Neural cell (in vitro differentiated cells): ENCODE measurements around the gene DYNLT4. TPM values are rescaled to one million over a fixed set of nuclear protein-coding genes. Genes with fewer than 3 reads are reported as not detected.

ENCODE experiments used
- H2AFZ ChIP-seq: fragments of 200-600, 300-800 bp; sonication (generic), shearing (Covaris generic); 2 replicates; pipeline ENCODE4 v1.6.0; 2014; ENCODE audit warnings: low read depth, mild to moderate bottlenecking, antibody characterized with exemption, low read length, moderate library complexity
- H3F3A ChIP-seq: fragments of 200-600 bp; shearing (Covaris generic); 2 replicates; pipeline ENCODE4 v1.6.1; 2016; ENCODE audit warnings: mild to moderate bottlenecking, moderate library complexity, mixed read lengths, antibody characterized with exemption, low read length; ENCODE audit not compliant: insufficient read depth, poor library complexity, severe bottlenecking
- H3K27ac ChIP-seq: fragments of 200-600, 300-800 bp; sonication (generic), shearing (Covaris generic); 2 replicates; pipeline ENCODE4 v1.5.1; 2014; ENCODE audit warnings: mild to moderate bottlenecking, low read length, moderate library complexity
- H3K27me3 ChIP-seq: fragments of 300-800, 200-600 bp; sonication (generic), shearing (Covaris generic); 2 replicates; pipeline ENCODE4 v1.6.0; 2014; ENCODE audit warnings: mild to moderate bottlenecking, low read depth, low read length, moderate library complexity; ENCODE audit not compliant: insufficient read depth
- H3K36me3 ChIP-seq: fragments of 300-800, 200-600 bp; sonication (generic), shearing (Covaris generic); 2 replicates; pipeline ENCODE4 v1.5.1; 2014; ENCODE audit warnings: mild to moderate bottlenecking, antibody characterized with exemption, low read length, moderate library complexity; ENCODE audit not compliant: insufficient read depth
- H3K4me2 ChIP-seq: fragments of 300-800, 200-600 bp; sonication (generic), shearing (Covaris generic); 2 replicates; pipeline ENCODE4 v1.6.0; 2014; ENCODE audit warnings: mild to moderate bottlenecking, low read length
- H3K4me3 ChIP-seq: fragments of 300-800, 200-600 bp; sonication (generic), shearing (Covaris generic); 2 replicates; pipeline ENCODE4 v1.5.1; 2014; ENCODE audit warnings: mild to moderate bottlenecking, low read length, moderate library complexity
- H3K79me2 ChIP-seq: fragments of 200-600 bp; shearing (Covaris generic); replicated peaks from 2 replicates; pipeline ENCODE4 v1.6.0; 2014; ENCODE audit warnings: mild to moderate bottlenecking, low read length, moderate library complexity; ENCODE audit not compliant: insufficient read depth
- H3K9ac ChIP-seq: fragments of 300-800, 200-600 bp; sonication (generic), shearing (Covaris generic); 2 replicates; pipeline ENCODE4 v1.6.1; 2016; ENCODE audit warnings: mild to moderate bottlenecking, low read length, mixed read lengths
- H3K9me2 ChIP-seq: fragments of 200-600 bp; shearing (Covaris generic); 2 replicates; pipeline ENCODE4 v1.6.1; 2016; ENCODE audit warnings: mild to moderate bottlenecking, low read length, mixed read lengths; ENCODE audit not compliant: insufficient read depth
- H3K9me3 ChIP-seq: fragments of 200-600, 300-800 bp; sonication (generic), shearing (Covaris generic); 2 replicates; pipeline ENCODE4 v1.6.1; 2016; ENCODE audit warnings: mild to moderate bottlenecking, mixed run types, low read length, moderate library complexity, mixed read lengths
- H4K20me1 ChIP-seq: fragments of 200-600 bp; shearing (Covaris generic); 2 replicates; pipeline ENCODE4 v1.6.1; 2016; ENCODE audit warnings: mild to moderate bottlenecking, mixed run types; ENCODE audit not compliant: insufficient read depth
- CTCF ChIP-seq: fragments of 450-650 bp; IDR thresholded peaks from 2 replicates; pipeline ENCODE4 v1.5.1; 2014; ENCODE audit warnings: antibody characterized with exemption, mild to moderate bottlenecking, moderate library complexity; ENCODE audit not compliant: poor library complexity, severe bottlenecking
- EP300 ChIP-seq: fragments of 450-650 bp; conservative IDR thresholded peaks from 2 replicates; pipeline ENCODE4 v1.6.1; 2014; ENCODE audit warnings: antibody characterized with exemption, mild to moderate bottlenecking, moderate library complexity; ENCODE audit not compliant: poor library complexity, severe bottlenecking
- EZH2 ChIP-seq: fragments of 200-600, 300-800 bp; shearing (Covaris generic), sonication (generic); IDR thresholded peaks from 2 replicates; pipeline ENCODE4 v1.6.1; 2014; ENCODE audit warnings: antibody characterized with exemption, low read length, borderline replicate concordance, mild to moderate bottlenecking; ENCODE audit not compliant: insufficient read depth, poor library complexity, severe bottlenecking
- MXI1 ChIP-seq: fragments of 450-650 bp; conservative IDR thresholded peaks from 2 replicates; pipeline ENCODE4 v1.6.1; 2014; ENCODE audit warnings: antibody characterized with exemption, mild to moderate bottlenecking; ENCODE audit not compliant: poor library complexity, severe bottlenecking
- POLR2AphosphoS5 ChIP-seq: IDR thresholded peaks from 2 replicates; pipeline ENCODE4 v1.6.1; 2012
- RAD21 ChIP-seq: fragments of 450-650 bp; conservative IDR thresholded peaks from 2 replicates; pipeline ENCODE4 v1.6.1; 2014; ENCODE audit warnings: antibody characterized with exemption, mild to moderate bottlenecking, moderate library complexity
- SMC3 ChIP-seq: fragments of 450-650 bp; conservative IDR thresholded peaks from 2 replicates; pipeline ENCODE4 v1.6.1; 2014; ENCODE audit warnings: antibody characterized with exemption, mild to moderate bottlenecking, moderate library complexity; ENCODE audit not compliant: poor library complexity
- TAF1 ChIP-seq: IDR thresholded peaks from 2 replicates; pipeline ENCODE4 v1.6.1; 2012; ENCODE audit warnings: low read depth
- polyA plus RNA-seq: library from polyadenylated mRNA; depleted of rRNA; stranded (reverse); fragments of >200 nt; gene quantifications from 2 replicates; pipeline ENCODE4 v1.2.3, GENCODE V29; 2014
- TF ChIP-seq, protein P1 (sequence below): IDR thresholded peaks from 2 replicates; pipeline ENCODE4 v1.6.1; 2012; ENCODE audit warnings: borderline replicate concordance

The DYNLT4 gene
- polyA plus RNA-seq, 1 donor from 2014 or later, result not detected

- no peak for TF ChIP-seq SMC3
- TF ChIP-seq MXI1, result no peak
- no peak for TF ChIP-seq CTCF
- no peak for TF ChIP-seq TAF1
- TF ChIP-seq RAD21, result no peak
- TF ChIP-seq, protein P1, sequence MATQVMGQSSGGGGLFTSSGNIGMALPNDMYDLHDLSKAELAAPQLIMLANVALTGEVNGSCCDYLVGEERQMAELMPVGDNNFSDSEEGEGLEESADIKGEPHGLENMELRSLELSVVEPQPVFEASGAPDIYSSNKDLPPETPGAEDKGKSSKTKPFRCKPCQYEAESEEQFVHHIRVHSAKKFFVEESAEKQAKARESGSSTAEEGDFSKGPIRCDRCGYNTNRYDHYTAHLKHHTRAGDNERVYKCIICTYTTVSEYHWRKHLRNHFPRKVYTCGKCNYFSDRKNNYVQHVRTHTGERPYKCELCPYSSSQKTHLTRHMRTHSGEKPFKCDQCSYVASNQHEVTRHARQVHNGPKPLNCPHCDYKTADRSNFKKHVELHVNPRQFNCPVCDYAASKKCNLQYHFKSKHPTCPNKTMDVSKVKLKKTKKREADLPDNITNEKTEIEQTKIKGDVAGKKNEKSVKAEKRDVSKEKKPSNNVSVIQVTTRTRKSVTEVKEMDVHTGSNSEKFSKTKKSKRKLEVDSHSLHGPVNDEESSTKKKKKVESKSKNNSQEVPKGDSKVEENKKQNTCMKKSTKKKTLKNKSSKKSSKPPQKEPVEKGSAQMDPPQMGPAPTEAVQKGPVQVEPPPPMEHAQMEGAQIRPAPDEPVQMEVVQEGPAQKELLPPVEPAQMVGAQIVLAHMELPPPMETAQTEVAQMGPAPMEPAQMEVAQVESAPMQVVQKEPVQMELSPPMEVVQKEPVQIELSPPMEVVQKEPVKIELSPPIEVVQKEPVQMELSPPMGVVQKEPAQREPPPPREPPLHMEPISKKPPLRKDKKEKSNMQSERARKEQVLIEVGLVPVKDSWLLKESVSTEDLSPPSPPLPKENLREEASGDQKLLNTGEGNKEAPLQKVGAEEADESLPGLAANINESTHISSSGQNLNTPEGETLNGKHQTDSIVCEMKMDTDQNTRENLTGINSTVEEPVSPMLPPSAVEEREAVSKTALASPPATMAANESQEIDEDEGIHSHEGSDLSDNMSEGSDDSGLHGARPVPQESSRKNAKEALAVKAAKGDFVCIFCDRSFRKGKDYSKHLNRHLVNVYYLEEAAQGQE, result no peak
- no peak for TF ChIP-seq POLR2AphosphoS5
- no peak for TF ChIP-seq EZH2
- TF ChIP-seq EP300, result no peak
- Histone ChIP-seq H3K9ac (no peak overlapping the region), H3F3A (no peaks in the 10 kb centered on the region), H3K36me3 (no peaks in the 10 kb centered on the region), H3K79me2 (no peaks in the 10 kb centered on the region), H4K20me1 (no peaks in the 10 kb centered on the region), H2AFZ (no peak overlapping the region), H3K27ac (no peak overlapping the region), H3K9me3 (no peaks in the 10 kb centered on the region), H3K9me2 (no peaks in the 10 kb centered on the region), H3K4me2 (no peak overlapping the region), H3K27me3 (peaks cover 24% of the 10 kb centered on the region), H3K4me3 (no peak overlapping the region)
These were observed 21.5 kb downstream of the DYNLT4 start for GRCh38 chr1:44785501-44786137.

- no peak overlapping the region for H3K27ac ChIP-seq
- no peaks in the 10 kb centered on the region for H3F3A ChIP-seq
- no peak overlapping the region for H3K4me2 ChIP-seq
These were observed 22.1 kb downstream of the DYNLT4 start for GRCh38 chr1:44785029-44785380.

More at GRCh38 chr1:44785029-44785380, 22.1 kb downstream of the DYNLT4 start:
- peaks cover 24% of the 10 kb centered on the region for H3K27me3 ChIP-seq
- H3K4me3 ChIP-seq, result no peak overlapping the region
- H4K20me1 ChIP-seq, result no peaks in the 10 kb centered on the region
- H3K79me2 ChIP-seq, result no peaks in the 10 kb centered on the region
- no peaks in the 10 kb centered on the region for H3K36me3 ChIP-seq
- no peak overlapping the region for H2AFZ ChIP-seq
- H3K9ac ChIP-seq, result no peak overlapping the region
- no peak for TF ChIP-seq MXI1
- TF ChIP-seq TAF1, result no peak
- TF ChIP-seq RAD21, result no peak
- TF ChIP-seq, protein P1, result no peak
- no peak for TF ChIP-seq SMC3
- H3K9me3 ChIP-seq, result no peaks in the 10 kb centered on the region
- H3K9me2 ChIP-seq, result no peaks in the 10 kb centered on the region
